Gastroesophageal sphincter (tissue), 3 donors: ENCODE measurements around the gene PROKR1.

Experiments used
- EP300 ChIP-seq: sonication (generic); formaldehyde crosslinking; IDR thresholded peaks from one replicate; pipeline ENCODE4 v1.6.1; 2017; ENCODE audit warnings: antibody characterized with exemption, mild to moderate bottlenecking
- POLR2AphosphoS5 ChIP-seq: sonication (generic); formaldehyde crosslinking; IDR thresholded peaks from one replicate; pipeline ENCODE4 v1.6.1; 2017; ENCODE audit warnings: antibody characterized with exemption
- TF ChIP-seq, protein P1 (sequence below), 4 experiments: fragments of 200-600 bp in 2 of 4; fragments of 450-650 bp in 2 of 4; sonication (generic) in 1 of 4; IDR thresholded peaks; one replicate each; pipeline ENCODE4 v1.5.1; 2017 to 2019; ENCODE audit warnings: antibody characterized with exemption in 4 of 4, mild to moderate bottlenecking in 2 of 4, moderate library complexity in 2 of 4

DNA sequence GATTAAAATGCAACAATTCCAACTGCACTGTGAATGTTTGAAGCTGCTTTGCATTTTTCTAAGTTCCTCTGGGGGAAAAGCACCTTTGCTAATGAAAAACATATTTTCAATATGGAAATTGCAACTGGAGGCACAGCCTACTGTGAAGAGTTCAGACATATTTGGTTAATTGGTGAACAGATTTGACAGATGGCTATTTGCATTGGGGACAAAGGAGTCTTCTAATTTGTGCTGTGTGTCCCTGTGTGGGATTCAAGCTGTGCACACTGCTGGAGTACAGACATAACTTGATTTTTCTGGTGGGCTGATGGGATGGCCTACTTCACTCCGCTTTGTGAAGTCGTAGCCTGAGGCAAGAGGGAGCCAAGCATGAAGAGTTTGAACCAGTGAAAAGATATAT, 50.6 kb downstream of the PROKR1 start:
- TF ChIP-seq, protein P1, sequence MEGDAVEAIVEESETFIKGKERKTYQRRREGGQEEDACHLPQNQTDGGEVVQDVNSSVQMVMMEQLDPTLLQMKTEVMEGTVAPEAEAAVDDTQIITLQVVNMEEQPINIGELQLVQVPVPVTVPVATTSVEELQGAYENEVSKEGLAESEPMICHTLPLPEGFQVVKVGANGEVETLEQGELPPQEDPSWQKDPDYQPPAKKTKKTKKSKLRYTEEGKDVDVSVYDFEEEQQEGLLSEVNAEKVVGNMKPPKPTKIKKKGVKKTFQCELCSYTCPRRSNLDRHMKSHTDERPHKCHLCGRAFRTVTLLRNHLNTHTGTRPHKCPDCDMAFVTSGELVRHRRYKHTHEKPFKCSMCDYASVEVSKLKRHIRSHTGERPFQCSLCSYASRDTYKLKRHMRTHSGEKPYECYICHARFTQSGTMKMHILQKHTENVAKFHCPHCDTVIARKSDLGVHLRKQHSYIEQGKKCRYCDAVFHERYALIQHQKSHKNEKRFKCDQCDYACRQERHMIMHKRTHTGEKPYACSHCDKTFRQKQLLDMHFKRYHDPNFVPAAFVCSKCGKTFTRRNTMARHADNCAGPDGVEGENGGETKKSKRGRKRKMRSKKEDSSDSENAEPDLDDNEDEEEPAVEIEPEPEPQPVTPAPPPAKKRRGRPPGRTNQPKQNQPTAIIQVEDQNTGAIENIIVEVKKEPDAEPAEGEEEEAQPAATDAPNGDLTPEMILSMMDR (IDR thresholded peaks at IDR 0.05): no peak
- TF ChIP-seq EP300 (no peak), POLR2AphosphoS5 (no peak)
